Hepatocyte (in vitro differentiated cells): ENCODE measurements around the gene SPON1. TPM values are rescaled to one million over a fixed set of nuclear protein-coding genes. Genes with fewer than 3 reads are reported as not detected.
"Not testable (repeated sequence)": the region's sequence is repeated elsewhere in the genome, so short reads cannot be mapped to it uniquely, and the experiment has no call there.

Source experiments
- DNase-seq: peaks from one replicate; pipeline ENCODE4 v3.0.0-alpha.2; 2016; ENCODE audit warnings: low spot score
- H2AFZ ChIP-seq: fragments of 200-600 bp; sonication (generic); 2 replicates; pipeline ENCODE4 v1.6.0; 2016; ENCODE audit warnings: antibody characterized with exemption, mild to moderate bottlenecking
- H3K27ac ChIP-seq: fragments of 200-600 bp; sonication (generic); 2 replicates; pipeline ENCODE4 v1.5.1; 2016; ENCODE audit warnings: mild to moderate bottlenecking
- H3K27me3 ChIP-seq: fragments of 200-600 bp; sonication (generic); 2 replicates; pipeline ENCODE4 v1.6.1; 2016
- H3K36me3 ChIP-seq: fragments of 200-600 bp; sonication (generic); replicated peaks from 2 replicates; pipeline ENCODE4 v1.5.1; 2016; ENCODE audit warnings: low read depth; ENCODE audit not compliant: insufficient read depth
- H3K4me1 ChIP-seq: fragments of 200-600 bp; sonication (generic); 2 replicates; pipeline ENCODE4 v1.5.1; 2016; ENCODE audit warnings: mild to moderate bottlenecking, moderate library complexity; ENCODE audit not compliant: insufficient read depth
- H3K4me2 ChIP-seq: fragments of 200-600 bp; sonication (generic); 2 replicates; pipeline ENCODE4 v1.6.0; 2016
- H3K4me3 ChIP-seq: fragments of 200-600 bp; sonication (generic); 2 replicates; pipeline ENCODE4 v1.5.1; 2016; ENCODE audit warnings: mild to moderate bottlenecking
- H3K79me2 ChIP-seq: fragments of 200-600 bp; sonication (generic); 2 replicates; pipeline ENCODE4 v1.6.0; 2017; ENCODE audit warnings: mild to moderate bottlenecking
- H3K9me2 ChIP-seq: fragments of 200-600 bp; sonication (generic); replicated peaks from 2 replicates; pipeline ENCODE4 v1.6.0; 2017; ENCODE audit warnings: mild to moderate bottlenecking; ENCODE audit not compliant: insufficient read depth
- H3K9me3 ChIP-seq: fragments of 200-600 bp; sonication (generic); 2 replicates; pipeline ENCODE4 v1.5.1; 2016; ENCODE audit warnings: low read depth, mild to moderate bottlenecking
- H4K20me1 ChIP-seq: fragments of 200-600 bp; sonication (generic); 2 replicates; pipeline ENCODE4 v1.6.0; 2016; ENCODE audit warnings: mild to moderate bottlenecking; ENCODE audit not compliant: insufficient read depth, poor library complexity, severe bottlenecking
- EZH2 ChIP-seq: fragments of 200-600 bp; sonication (generic); IDR thresholded peaks from 2 replicates; pipeline ENCODE4 v1.6.1; 2016; ENCODE audit warnings: antibody characterized with exemption, mild to moderate bottlenecking, borderline replicate concordance
- EZH2phosphoT487 ChIP-seq: fragments of 200-600 bp; sonication (generic); IDR thresholded peaks from one replicate; pipeline ENCODE4 v1.6.1; 2018; ENCODE audit warnings: antibody characterized with exemption, mild to moderate bottlenecking, low read depth, moderate library complexity; ENCODE audit not compliant: unreplicated experiment, severe bottlenecking
- WGBS: methylation state at CpG from one replicate; pipeline ENCODE4 v1.1.6; 2016; ENCODE audit warnings: low lambda C conversion rate; ENCODE audit errors: missing lambda C conversion rate; 5-methylcytosine and 5-hydroxymethylcytosine counted together
- polyA plus RNA-seq: library from polyadenylated mRNA; unstranded; fragments of >200 nt; fragmentation: Nextera tagmentation; extraction: Ambion mirVana; gene quantifications from 2 replicates; pipeline ENCODE4 v1.2.1, GENCODE V29; 2016
- total RNA-seq: library from RNA; depleted of rRNA; stranded (reverse); fragments of >200 nt; gene quantifications from 2 replicates; pipeline ENCODE4 v1.2.3, GENCODE V29; 2014
- TF ChIP-seq, protein P1 (sequence below): fragments of 200-600 bp; sonication (generic); IDR thresholded peaks from 2 replicates; pipeline ENCODE4 v1.5.1; 2016; ENCODE audit warnings: antibody characterized with exemption, mild to moderate bottlenecking; ENCODE audit not compliant: poor library complexity

SPON1 gene
- total and polyA plus RNA-seq, 2 experiments from 2014 or later: 47.8 to 73.1 TPM

DNA sequence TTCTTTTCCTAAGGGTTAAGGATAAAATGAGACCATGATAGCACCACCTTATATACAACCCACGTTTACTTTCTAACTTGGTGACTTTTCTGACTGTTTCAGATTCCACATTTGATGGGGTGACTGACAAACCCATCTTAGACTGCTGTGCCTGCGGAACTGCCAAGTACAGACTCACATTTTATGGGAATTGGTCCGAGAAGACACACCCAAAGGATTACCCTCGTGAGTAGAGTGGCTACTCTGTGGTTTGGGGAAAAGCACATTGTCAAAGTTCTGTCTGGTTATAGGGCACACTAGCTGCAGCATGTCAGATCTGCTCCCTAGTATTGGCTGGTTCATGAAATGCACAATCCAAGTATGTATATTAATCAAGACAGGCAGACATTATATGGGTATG lies 117.3 kb downstream of the SPON1 start:
- H3K9me3 ChIP-seq: no peaks in the 10 kb centered on the region
- no peaks in the 10 kb centered on the region for H3K79me2 ChIP-seq
- no peaks in the 10 kb centered on the region for H3K27me3 ChIP-seq
- no peak overlapping the region for H3K4me3 ChIP-seq
- no peak overlapping the region for H3K27ac ChIP-seq
- peaks cover 3% of the 10 kb centered on the region for H3K4me1 ChIP-seq
- no peak overlapping the region for H2AFZ ChIP-seq
- no peaks in the 10 kb centered on the region for H3K9me2 ChIP-seq
- TF ChIP-seq EZH2 (no peak), EZH2phosphoT487 (no peak)
- TF ChIP-seq, protein P1, sequence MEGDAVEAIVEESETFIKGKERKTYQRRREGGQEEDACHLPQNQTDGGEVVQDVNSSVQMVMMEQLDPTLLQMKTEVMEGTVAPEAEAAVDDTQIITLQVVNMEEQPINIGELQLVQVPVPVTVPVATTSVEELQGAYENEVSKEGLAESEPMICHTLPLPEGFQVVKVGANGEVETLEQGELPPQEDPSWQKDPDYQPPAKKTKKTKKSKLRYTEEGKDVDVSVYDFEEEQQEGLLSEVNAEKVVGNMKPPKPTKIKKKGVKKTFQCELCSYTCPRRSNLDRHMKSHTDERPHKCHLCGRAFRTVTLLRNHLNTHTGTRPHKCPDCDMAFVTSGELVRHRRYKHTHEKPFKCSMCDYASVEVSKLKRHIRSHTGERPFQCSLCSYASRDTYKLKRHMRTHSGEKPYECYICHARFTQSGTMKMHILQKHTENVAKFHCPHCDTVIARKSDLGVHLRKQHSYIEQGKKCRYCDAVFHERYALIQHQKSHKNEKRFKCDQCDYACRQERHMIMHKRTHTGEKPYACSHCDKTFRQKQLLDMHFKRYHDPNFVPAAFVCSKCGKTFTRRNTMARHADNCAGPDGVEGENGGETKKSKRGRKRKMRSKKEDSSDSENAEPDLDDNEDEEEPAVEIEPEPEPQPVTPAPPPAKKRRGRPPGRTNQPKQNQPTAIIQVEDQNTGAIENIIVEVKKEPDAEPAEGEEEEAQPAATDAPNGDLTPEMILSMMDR: no peak
- DNase-seq: no peak
- no peaks in the 10 kb centered on the region for H3K36me3 ChIP-seq
- H4K20me1 ChIP-seq: no peaks in the 10 kb centered on the region
- no peak overlapping the region for H3K4me2 ChIP-seq
- 58% methylated on average over 4 of the region's 4 CpGs for WGBS

DNA sequence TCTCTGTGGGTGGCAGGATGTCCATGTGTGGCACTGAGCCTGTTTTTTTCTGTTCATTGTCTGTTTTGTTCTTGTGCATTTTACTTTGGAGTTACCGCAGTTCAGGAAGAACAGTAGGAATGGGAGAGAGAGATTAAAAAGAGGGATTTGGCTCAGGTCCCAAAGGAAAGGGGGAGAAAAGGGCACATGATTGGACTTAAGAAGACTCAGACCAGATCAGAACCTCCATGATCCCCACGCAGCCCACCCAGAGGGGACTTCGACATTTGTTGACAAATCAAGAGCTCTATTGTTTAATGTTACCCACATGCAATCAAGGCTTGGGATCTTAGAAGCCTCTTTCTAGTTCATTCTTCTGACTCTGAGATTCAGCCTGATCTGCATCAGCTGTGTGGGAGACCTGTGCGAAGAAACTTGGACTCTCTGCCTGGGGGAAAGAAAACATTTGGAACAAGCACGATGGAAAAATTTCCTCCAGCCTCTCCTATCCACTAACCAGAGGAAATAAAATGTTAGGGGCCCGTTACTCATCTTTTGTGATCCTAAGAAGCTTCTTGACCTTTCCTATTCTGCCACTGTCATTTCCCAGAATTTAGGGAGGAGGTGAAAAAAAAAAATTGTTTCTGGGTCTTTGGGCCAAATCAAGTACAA lies 119.2 kb downstream of the SPON1 start:
- Histone ChIP-seq H3K36me3 (no peaks in the 10 kb centered on the region), H3K27me3 (no peaks in the 10 kb centered on the region), H3K9me3 (no peaks in the 10 kb centered on the region), H3K4me1 (peaks cover 3% of the 10 kb centered on the region), H4K20me1 (no peaks in the 10 kb centered on the region), H3K27ac (no peak overlapping the region), H3K79me2 (no peaks in the 10 kb centered on the region), H3K4me3 (no peak overlapping the region), H3K4me2 (no peak overlapping the region), H3K9me2 (no peaks in the 10 kb centered on the region), H2AFZ (no peak overlapping the region)
- TF ChIP-seq EZH2 (no peak), EZH2phosphoT487 (no peak)
- TF ChIP-seq, protein P1: no peak
- DNase-seq: no peak
- 77% methylated on average over 6 of the region's 6 CpGs for WGBS

DNA sequence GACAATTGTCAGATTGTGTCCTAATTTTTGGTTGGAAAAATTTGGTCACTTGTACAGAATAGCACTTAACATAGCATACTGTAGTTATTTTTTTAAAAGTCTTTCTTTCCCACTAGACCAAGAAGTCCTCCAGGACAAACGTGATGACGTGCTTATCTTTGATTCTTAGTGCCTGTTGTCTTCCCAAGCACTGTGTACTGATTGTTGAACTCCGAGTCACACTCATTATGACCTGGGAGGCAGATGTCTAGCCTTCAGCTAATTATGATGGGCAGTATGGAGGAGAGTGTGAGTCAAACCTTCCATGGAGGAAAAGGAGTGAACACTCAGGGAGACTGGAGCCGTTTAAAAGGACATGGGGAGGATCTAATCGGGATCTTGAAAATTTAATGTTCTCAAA lies 119.8 kb downstream of the SPON1 start:
- Histone ChIP-seq H3K36me3 (no peaks in the 10 kb centered on the region), H3K4me2 (no peak overlapping the region), H4K20me1 (no peaks in the 10 kb centered on the region), H2AFZ (no peak overlapping the region), H3K27me3 (no peaks in the 10 kb centered on the region), H3K9me2 (no peaks in the 10 kb centered on the region), H3K4me1 (peaks cover 3% of the 10 kb centered on the region), H3K4me3 (no peak overlapping the region), H3K79me2 (no peaks in the 10 kb centered on the region), H3K27ac (no peak overlapping the region), H3K9me3 (no peaks in the 10 kb centered on the region)
- WGBS: 45% methylated on average over 5 of the region's 5 CpGs
- no peak for DNase-seq
- TF ChIP-seq EZH2phosphoT487 (no peak), EZH2 (no peak)
- TF ChIP-seq, protein P1: no peak

DNA sequence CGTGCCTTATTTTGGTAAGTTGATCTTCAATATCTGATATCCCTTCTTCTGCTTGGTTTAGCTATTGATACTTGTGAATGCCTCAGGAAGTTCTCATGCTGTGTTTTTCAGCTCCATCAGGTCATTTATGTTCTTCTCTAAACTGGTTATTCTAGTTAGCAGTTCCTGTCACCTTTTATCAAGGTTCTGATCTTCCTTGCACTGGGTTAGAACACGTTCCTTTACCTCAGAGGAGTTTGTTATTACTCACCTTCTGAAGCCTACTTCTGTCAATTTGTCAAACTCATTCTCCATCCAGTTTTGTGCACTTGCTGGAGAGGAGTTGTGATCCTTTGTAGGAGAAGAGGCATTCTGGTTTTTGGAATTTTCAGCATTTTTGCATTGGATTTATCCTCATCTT lies 126.3 kb downstream of the SPON1 start:
- not testable (repeated sequence) for H3K9me2 ChIP-seq, H3K79me2 ChIP-seq, H3K9me3 ChIP-seq, H3K4me1 ChIP-seq, H3K36me3 ChIP-seq, H3K27ac ChIP-seq, H2AFZ ChIP-seq, H3K4me3 ChIP-seq, H4K20me1 ChIP-seq, H3K27me3 ChIP-seq, H3K4me2 ChIP-seq, DNase-seq
- WGBS: 72% methylated on average over 2 of the region's 2 CpGs
